MM.1S (cell line): ENCODE measurements around the gene ARSI.

Experiments used
- DNase-seq: peaks from one replicate; pipeline ENCODE4 v3.0.0-alpha.2; 2015
- H2AFZ ChIP-seq: fragments of 300-600 bp; sonication (generic); 2 replicates; pipeline ENCODE4 v1.6.0; 2016; ENCODE audit warnings: antibody characterized with exemption, low read length
- H3F3A ChIP-seq: fragments of 300-600 bp; sonication (generic); 2 replicates; pipeline ENCODE4 v1.6.1; 2016; ENCODE audit warnings: mild to moderate bottlenecking, antibody characterized with exemption, low read length, moderate library complexity, mixed read lengths; ENCODE audit not compliant: insufficient read depth
- H3K27ac ChIP-seq: fragments of 300-600 bp; sonication (generic); 2 replicates; pipeline ENCODE4 v1.5.1; 2016; ENCODE audit warnings: mild to moderate bottlenecking, low read length
- H3K27me3 ChIP-seq: fragments of 300-600 bp; sonication (generic); replicated peaks from 2 replicates; pipeline ENCODE4 v1.6.0; 2016; ENCODE audit warnings: low read length; ENCODE audit not compliant: insufficient read depth
- H3K36me3 ChIP-seq: fragments of 300-600 bp; sonication (generic); replicated peaks from 2 replicates; pipeline ENCODE4 v1.6.1; 2016; ENCODE audit warnings: mild to moderate bottlenecking, low read length, mixed read lengths; ENCODE audit not compliant: insufficient read depth
- H3K4me1 ChIP-seq: fragments of 300-600 bp; sonication (generic); 2 replicates; pipeline ENCODE4 v1.6.1; 2016; ENCODE audit warnings: low read length, mixed read lengths
- H3K4me2 ChIP-seq: fragments of 300-600 bp; sonication (generic); 2 replicates; pipeline ENCODE4 v1.6.0; 2016; ENCODE audit warnings: low read depth, low read length
- H3K4me3 ChIP-seq: fragments of 300-600 bp; sonication (generic); 2 replicates; pipeline ENCODE4 v1.5.1; 2016; ENCODE audit warnings: low read length, mixed read lengths
- H3K79me2 ChIP-seq: fragments of 300-600 bp; sonication (generic); 2 replicates; pipeline ENCODE4 v1.6.1; 2016; ENCODE audit warnings: mixed run types, low read length, mixed read lengths
- H3K9ac ChIP-seq: fragments of 300-600 bp; sonication (generic); 2 replicates; pipeline ENCODE4 v1.6.1; 2016; ENCODE audit warnings: low read length, mixed read lengths
- H3K9me2 ChIP-seq: fragments of 300-600 bp; sonication (generic); replicated peaks from 2 replicates; pipeline ENCODE4 v1.6.1; 2016; ENCODE audit warnings: mild to moderate bottlenecking, low read length, mixed read lengths; ENCODE audit not compliant: insufficient read depth
- H3K9me3 ChIP-seq: fragments of 300-600 bp; sonication (generic); replicated peaks from 2 replicates; pipeline ENCODE4 v1.6.1; 2016; ENCODE audit warnings: mild to moderate bottlenecking, low read length, mixed read lengths; ENCODE audit not compliant: insufficient read depth
- H4K20me1 ChIP-seq: fragments of 300-600 bp; sonication (generic); 2 replicates; pipeline ENCODE4 v1.6.1; 2016; ENCODE audit warnings: mild to moderate bottlenecking, low read length, moderate library complexity, mixed read lengths; ENCODE audit not compliant: insufficient read depth
- CTCF ChIP-seq: fragments of 300-600 bp; sonication (generic); IDR thresholded peaks from 2 replicates; pipeline ENCODE4 v1.5.1; 2016; ENCODE audit warnings: antibody characterized with exemption, low read length, mixed read lengths
- EZH2 ChIP-seq: fragments of 300-600 bp; sonication (generic); optimal IDR thresholded peaks from 2 replicates; pipeline ENCODE3; 2017; ENCODE audit warnings: low read depth, mild to moderate bottlenecking, antibody characterized with exemption, low read length, mixed read lengths
- EZH2phosphoT487 ChIP-seq: fragments of 300-600 bp; sonication (generic); IDR thresholded peaks from 2 replicates; pipeline ENCODE4 v1.6.1; 2018; ENCODE audit warnings: antibody characterized with exemption, low read length

The ARSI gene

GRCh38 chr5:150294551-150295071 lies 8.1 kb downstream of the ARSI start:
- Histone ChIP-seq H3K9me3 (no peaks in the 10 kb centered on the region), H3K9ac (no peak overlapping the region), H3K9me2 (no peaks in the 10 kb centered on the region), H4K20me1 (no peaks in the 10 kb centered on the region), H3F3A (no peaks in the 10 kb centered on the region), H3K36me3 (no peaks in the 10 kb centered on the region), H3K4me3 (no peak overlapping the region), H3K27me3 (no peaks in the 10 kb centered on the region), H3K27ac (no peak overlapping the region), H2AFZ (no peak overlapping the region), H3K79me2 (no peaks in the 10 kb centered on the region), H3K4me2 (no peak overlapping the region), H3K4me1 (peaks cover 5% of the 10 kb centered on the region)
- no peak for TF ChIP-seq EZH2
- DNase-seq, result no peak

GRCh38 chr5:150293091-150293941 lies 9.4 kb downstream of the ARSI start:
- H2AFZ ChIP-seq, result no peak overlapping the region
- no peak overlapping the region for H3K4me3 ChIP-seq
- no peak for DNase-seq
- H3K9me2 ChIP-seq, result no peaks in the 10 kb centered on the region
- no peaks in the 10 kb centered on the region for H3F3A ChIP-seq
- no peak overlapping the region for H3K9ac ChIP-seq
- H3K9me3 ChIP-seq, result no peaks in the 10 kb centered on the region
- H3K4me2 ChIP-seq, result no peak overlapping the region
- no peaks in the 10 kb centered on the region for H3K79me2 ChIP-seq
- H3K27me3 ChIP-seq, result no peaks in the 10 kb centered on the region
- peaks cover 2% of the 10 kb centered on the region; the same call in 1 of the 2 replicates for H3K4me1 ChIP-seq
- no peak overlapping the region for H3K27ac ChIP-seq
- H3K36me3 ChIP-seq, result no peaks in the 10 kb centered on the region
- H4K20me1 ChIP-seq, result no peaks in the 10 kb centered on the region
- no peak for TF ChIP-seq EZH2
- no peak for TF ChIP-seq EZH2phosphoT487
- no peak for TF ChIP-seq CTCF

- no peak overlapping the region for H2AFZ ChIP-seq
- H3K79me2 ChIP-seq, result no peaks in the 10 kb centered on the region
- H3F3A ChIP-seq, result no peaks in the 10 kb centered on the region
- no peaks in the 10 kb centered on the region for H3K9me3 ChIP-seq
- no peak overlapping the region for H3K9ac ChIP-seq
- no peaks in the 10 kb centered on the region for H3K36me3 ChIP-seq
- no peaks in the 10 kb centered on the region for H4K20me1 ChIP-seq
- no peaks in the 10 kb centered on the region for H3K27me3 ChIP-seq
- peaks cover 3% of the 10 kb centered on the region; the same call in 1 of the 2 replicates for H3K4me1 ChIP-seq
- H3K4me2 ChIP-seq, result no peak overlapping the region
- no peak for TF ChIP-seq EZH2
- TF ChIP-seq CTCF, result no peak
- TF ChIP-seq EZH2phosphoT487, result no peak
- H3K4me3 ChIP-seq, result no peak overlapping the region
- no peak overlapping the region for H3K27ac ChIP-seq
- H3K9me2 ChIP-seq, result no peaks in the 10 kb centered on the region
- DNase-seq, result no peak
Measured at GRCh38 chr5:150291388-150292385, 11.0 kb downstream of the ARSI start.
